SK-N-SH (cell line): ENCODE measurements around the gene IL3.

Source experiments
- CHD2 ChIP-seq: fragments of 150-350 bp; IDR thresholded peaks from 2 replicates; pipeline ENCODE4 v1.6.1; 2018; ENCODE audit warnings: low read length; ENCODE audit not compliant: partially characterized antibody
- CTCF ChIP-seq: fragments of 200-600 bp; sonication (generic); IDR thresholded peaks from 2 replicates; pipeline ENCODE4 v1.6.1; 2017; ENCODE audit warnings: antibody characterized with exemption, mild to moderate bottlenecking, moderate library complexity
- ELF1 ChIP-seq: IDR thresholded peaks from 2 replicates; pipeline ENCODE4 v1.4.0; 2012
- EP300 ChIP-seq, 2 experiments: IDR thresholded peaks; 2 replicates each; pipeline versions ENCODE4 v1.4.0 to v1.6.1; 2012; ENCODE audit warnings: borderline replicate concordance in 1 of 2, low read depth in 1 of 2, low read length in 1 of 2
- EZH2phosphoT487 ChIP-seq: fragments of 200-600 bp; sonication (generic); IDR thresholded peaks from 2 replicates; pipeline ENCODE4 v1.6.1; 2017; ENCODE audit warnings: low read depth, mixed run types, mild to moderate bottlenecking, antibody characterized with exemption, moderate library complexity, borderline replicate concordance
- IRF3 ChIP-seq: fragments of 150-350 bp; IDR thresholded peaks from 2 replicates; pipeline ENCODE4 v1.6.1; 2016; ENCODE audit warnings: mild to moderate bottlenecking, low read depth, low read length
- MAX ChIP-seq: IDR thresholded peaks from 2 replicates; pipeline ENCODE4 v1.4.0; 2012; ENCODE audit warnings: low read depth
- NFIC ChIP-seq: IDR thresholded peaks from 2 replicates; pipeline ENCODE4 v1.4.0; 2012; ENCODE audit warnings: borderline replicate concordance
- RAD21 ChIP-seq: IDR thresholded peaks from 2 replicates; pipeline ENCODE4 v1.6.1; 2012; ENCODE audit warnings: mild to moderate bottlenecking, low read length
- REST ChIP-seq: IDR thresholded peaks from 2 replicates; pipeline ENCODE4 v1.6.1; 2012; ENCODE audit warnings: mild to moderate bottlenecking, low read depth, low read length, moderate library complexity
- TAF1 ChIP-seq: IDR thresholded peaks from 2 replicates; pipeline ENCODE4 v1.6.1; 2012; ENCODE audit warnings: low read depth, mild to moderate bottlenecking, low read length, moderate library complexity, borderline replicate concordance
- TEAD4 ChIP-seq: IDR thresholded peaks from 2 replicates; pipeline ENCODE4 v1.4.0; 2012; ENCODE audit warnings: mild to moderate bottlenecking, borderline replicate concordance; ENCODE audit not compliant: insufficient read depth
- ZBTB33 ChIP-seq: IDR thresholded peaks from 2 replicates; pipeline ENCODE4 v1.4.0; 2012; ENCODE audit warnings: low read depth, borderline replicate concordance

- TF ChIP-seq RAD21 (no peak), IRF3 (no peak), CTCF (no peak), TAF1 (no peak), ELF1 (no peak), ZBTB33 (no peak), TEAD4 (no peak), EZH2phosphoT487 (no peak), NFIC (no peak), CHD2 (no peak), MAX (no peak), EP300 (IDR thresholded peaks at IDR 0.05; ENCODE audit: borderline replicate concordance in 1 of 2, low read depth in 1 of 2, low read length in 1 of 2) (no peak), REST (no peak)
These were observed 16.5 kb downstream of the IL3 start for GRCh38 chr5:132076983-132077382.
